GM18505 (cell line): ENCODE measurements around the gene FLRT1.

Experiments used
- ATAC-seq: cut with Tn5 transposase; IDR thresholded peaks from one replicate; pipeline ENCODE4 v1.9.1; 2021; ENCODE audit not compliant: unreplicated experiment
- POLR2A ChIP-seq: IDR thresholded peaks from 4 replicates; pipeline ENCODE4 v1.6.1; 2011; ENCODE audit warnings: borderline replicate concordance; ENCODE audit not compliant: insufficient read depth, insufficient read length; ENCODE audit errors: extremely low read depth

FLRT1 gene

DNA sequence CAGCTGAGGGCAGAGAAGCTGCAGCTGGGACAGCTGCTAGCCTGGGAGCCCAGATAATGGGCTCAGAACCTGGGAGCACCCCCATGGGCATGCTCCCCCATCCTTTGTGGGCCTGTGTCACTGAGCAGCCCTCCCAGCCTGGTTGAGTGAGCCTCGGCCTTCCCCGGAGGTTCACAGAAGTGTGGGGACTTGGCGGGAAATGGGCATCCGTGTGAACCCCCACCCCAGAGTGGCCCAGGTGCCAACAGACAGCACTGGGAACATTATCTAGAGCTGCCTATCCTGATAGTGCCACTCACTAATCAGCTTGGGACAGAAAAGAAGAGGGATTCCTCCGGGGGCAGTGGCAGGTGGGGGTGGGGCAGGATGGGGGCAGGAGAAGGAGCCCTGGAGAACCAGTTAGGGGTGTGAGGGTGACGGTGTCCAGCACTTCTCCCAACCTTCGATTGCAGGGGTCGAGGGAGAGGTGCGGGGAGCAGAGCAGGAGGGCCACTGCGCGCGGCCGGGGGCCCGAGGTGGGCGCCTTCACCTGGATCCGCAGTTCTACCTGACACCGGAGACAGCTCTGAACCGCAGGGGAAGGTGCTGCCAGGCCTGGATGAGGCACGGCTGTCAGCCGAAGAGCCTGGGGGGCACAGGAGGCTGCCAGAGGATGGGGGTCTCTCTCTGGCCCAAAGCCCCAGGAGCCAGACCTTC lies 33.1 kb downstream of the FLRT1 start:
- ATAC-seq: no peak

DNA sequence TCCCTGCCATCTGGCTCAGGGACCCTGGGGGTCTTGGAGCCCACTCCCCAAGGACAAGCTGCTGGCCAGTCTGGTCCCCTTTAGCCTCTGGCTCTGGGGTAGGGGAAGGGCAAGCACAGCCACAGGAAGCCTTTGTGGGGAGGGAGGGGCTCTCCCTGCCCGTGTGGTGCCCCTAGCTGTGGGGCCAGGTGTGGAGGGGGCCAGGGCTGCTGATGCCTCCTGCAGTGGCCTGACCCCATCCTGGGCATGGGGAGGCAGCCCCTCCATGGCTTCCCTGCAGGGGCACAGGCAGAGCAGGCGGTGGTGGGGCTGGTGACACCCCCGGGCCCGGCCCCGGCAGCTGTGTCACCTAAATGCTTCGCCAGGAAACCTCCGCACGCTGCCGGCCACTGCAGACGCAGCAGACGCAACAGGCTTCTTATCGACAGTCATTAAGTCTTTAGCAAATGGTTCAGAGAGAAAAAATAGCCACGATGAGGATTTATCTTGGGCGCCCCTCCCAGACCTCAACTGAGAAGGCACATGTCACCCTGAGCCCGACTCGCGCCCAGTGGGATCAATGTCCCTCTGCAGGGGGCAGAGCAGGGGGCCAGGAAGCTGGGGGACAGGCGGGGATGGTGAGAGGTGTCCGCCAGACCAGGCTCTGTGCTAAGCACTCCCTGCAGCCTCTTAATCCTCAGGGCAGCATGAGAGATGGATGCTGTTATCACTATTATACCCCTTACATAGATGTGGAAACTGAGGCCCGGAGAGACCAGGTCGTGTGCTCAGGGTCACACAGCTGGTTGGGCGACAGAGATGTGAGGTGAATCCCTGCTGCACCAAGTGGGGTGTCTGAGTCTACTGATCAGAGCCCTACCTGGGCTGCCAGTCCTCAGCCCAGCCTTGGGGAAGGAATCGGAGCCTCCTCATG lies 33.9 kb downstream of the FLRT1 start:
- TF ChIP-seq POLR2A: no peak
- ATAC-seq: no peak

More for the DNA sequence above, 33.1 kb downstream of the FLRT1 start:
- no peak for TF ChIP-seq POLR2A

DNA sequence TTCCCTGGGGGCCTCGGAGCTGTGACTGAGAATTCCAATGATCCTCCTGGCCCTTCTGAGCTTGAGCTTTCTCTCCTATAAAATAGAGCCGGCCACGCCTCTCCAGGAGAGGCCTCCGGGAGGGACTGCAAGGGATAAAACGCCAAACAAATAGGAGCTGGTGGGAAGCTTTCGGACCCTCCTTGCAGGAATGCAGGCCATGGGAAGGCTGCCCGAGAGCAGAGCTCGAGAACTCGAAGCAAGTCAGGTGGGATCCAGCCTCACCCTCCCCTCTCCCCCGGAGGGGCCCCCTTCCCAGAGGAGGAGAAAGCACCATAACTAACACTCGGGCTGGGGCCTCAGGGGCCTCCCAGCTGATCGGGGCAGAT lies 34.6 kb downstream of the FLRT1 start:
- no peak for TF ChIP-seq POLR2A
- no peak for ATAC-seq

DNA sequence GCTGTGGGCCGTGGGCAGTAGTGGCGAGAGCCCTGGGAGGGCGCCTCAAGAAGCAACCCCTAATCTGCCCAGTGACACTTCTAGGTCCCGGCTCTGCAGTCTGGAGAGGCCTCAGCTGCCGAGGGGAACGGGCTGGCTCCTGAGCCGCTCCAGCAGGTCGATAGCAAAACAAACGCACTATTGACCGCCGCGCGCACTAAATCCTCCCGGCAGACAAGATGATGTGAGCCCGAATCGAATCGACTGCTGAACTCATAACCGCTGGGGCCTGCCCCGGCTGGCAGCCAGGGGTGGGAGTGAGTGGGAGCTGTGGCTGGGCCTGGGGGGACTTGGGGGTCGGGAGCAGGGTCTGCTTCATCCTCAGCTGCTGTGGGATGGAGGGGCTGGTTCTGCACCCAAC lies 36.1 kb downstream of the FLRT1 start:
- no peak for ATAC-seq
- no peak for TF ChIP-seq POLR2A

DNA sequence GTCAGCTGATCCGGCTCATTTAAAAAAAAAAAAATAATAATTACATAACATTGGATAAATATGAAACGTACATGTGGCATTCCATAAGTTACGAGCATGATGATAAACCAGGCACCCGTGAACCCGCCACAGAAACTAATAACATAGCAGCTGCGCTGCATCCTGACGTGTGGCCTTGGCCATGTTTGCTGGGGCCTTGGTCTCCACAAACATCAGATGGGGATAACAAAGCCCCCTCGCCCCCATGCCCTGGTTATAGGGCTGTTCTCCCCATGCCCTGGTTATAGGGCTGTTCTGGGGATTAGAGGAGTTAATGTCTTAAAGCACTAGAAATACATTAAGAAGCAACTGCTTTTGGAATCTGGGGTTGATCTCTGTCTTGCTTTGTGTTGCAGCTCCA lies 36.7 kb downstream of the FLRT1 start:
- no peak for TF ChIP-seq POLR2A

DNA sequence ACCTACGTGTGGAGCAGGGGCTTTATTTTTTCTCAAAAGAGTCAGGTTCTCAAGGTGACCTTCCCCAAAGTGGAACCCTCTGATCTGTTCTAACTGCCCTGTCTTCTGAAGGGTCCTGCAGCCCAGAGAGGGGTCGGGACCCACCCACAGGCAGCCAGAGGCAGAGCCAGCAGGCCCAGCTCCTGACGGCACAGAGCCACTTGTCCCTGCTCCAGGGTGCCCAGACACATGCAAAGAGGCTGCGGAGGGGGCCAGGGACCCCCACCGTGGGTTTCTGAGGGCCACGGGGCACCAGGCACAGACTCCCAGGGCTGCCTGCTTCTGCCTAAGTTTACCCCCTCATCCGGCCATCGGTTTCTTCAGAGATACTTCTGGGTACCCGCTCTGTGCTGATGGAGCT lies 37.1 kb downstream of the FLRT1 start:
- TF ChIP-seq POLR2A: no peak
- ATAC-seq: no peak

More for the DNA sequence above, 36.7 kb downstream of the FLRT1 start:
- ATAC-seq: no peak

DNA sequence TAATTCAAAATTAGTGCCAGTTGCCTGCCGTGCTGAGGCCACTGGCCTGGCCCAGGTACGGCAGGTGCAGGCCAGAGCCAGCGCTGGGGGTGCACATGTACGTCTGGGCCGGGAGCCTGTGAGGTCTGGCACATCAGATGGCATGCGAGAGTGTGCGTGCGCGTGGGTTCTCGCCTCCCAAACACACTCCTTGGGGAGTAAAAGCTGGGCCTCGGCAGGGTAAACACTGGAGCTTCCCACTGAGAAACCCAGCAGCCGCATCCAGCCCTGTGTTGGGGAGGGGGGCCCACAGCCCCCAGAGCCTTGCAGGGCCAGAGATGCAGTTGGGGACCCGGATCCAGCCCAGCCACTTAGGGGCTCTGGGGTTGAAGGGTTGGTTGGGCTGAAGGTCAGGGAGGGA lies 37.8 kb downstream of the FLRT1 start:
- no peak for ATAC-seq
- TF ChIP-seq POLR2A: no peak

DNA sequence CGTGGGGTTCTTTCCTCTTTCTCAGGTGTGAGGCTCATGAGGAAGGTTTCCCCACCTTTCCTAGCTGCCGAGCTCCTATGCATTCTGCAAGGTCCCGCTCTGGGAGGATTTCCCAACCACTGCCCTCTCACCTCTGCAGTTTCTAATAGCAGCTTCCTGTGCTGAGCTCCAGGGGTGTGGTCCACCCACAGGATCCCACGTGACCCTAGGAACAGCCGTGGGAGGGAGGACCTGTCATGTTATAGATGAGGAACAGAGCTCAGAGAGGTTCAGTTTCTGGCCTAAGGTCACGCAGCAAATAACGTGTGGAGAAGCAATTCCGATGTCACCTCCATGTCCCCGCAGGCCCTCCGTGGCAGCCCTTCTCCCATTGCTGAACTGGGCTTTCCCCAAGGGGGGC lies 38.5 kb downstream of the FLRT1 start:
- no peak for TF ChIP-seq POLR2A
- ATAC-seq: no peak

DNA sequence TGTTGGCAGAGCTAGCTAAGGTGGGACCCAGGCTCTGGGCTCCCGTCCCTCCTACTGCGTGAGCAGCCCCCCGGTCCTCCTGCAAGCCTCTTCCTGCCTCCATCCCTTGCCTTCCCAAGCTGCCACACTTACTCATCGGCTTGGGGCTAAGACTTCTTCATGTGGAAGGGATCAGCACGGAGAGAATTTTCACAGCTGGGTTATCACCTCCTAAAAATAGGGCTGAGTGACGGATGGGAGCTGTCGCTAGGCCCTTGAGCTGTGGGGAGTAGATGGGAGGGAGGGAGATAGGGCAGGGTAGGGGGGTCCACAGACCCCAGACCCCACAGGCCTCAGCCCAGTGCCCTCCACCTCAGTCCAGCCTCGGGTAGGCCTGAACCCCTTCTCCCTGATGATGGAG lies 41.0 kb downstream of the FLRT1 start:
- no peak for ATAC-seq
- TF ChIP-seq POLR2A: no peak

DNA sequence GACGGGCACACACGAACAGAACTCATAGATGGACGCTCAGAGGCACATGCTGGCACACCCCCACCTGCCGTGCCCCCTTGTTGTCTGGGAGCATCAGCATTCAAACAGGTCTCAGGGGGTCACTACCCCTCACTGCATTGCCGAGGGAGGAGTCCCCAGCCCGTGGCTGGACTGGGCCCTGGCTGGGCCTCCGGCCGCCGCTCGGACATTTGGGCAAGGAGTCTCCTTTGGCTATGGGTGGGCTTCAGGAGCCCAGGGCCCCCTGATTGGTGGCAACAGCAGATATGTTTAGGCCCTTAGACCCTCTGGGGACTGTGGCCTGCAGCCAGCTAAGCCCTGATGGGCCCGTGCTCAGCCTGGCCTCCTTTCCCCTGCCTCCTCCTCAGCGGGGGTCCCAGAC lies 41.9 kb downstream of the FLRT1 start:
- no peak for TF ChIP-seq POLR2A
- no peak for ATAC-seq

DNA sequence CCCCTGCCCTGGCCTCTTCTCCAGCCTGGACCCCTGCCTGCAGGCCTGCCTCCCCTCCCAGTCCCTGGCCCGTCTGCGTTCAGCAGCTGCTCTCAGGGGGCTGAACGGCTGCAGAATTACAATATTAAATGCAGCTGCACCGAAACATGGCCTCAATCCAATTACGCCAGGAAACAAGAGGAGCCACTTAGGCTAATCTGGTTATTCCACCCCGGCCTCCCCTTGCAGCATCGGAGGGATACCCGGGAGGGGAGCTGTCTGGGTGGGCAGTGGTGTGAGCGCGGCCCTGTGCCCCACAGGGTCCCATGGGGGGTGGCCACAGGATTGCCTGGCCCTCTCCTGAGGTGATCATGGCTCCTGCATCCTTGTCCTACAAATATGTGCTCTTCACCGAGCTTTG lies 42.6 kb downstream of the FLRT1 start:
- no peak for ATAC-seq
- no peak for TF ChIP-seq POLR2A

DNA sequence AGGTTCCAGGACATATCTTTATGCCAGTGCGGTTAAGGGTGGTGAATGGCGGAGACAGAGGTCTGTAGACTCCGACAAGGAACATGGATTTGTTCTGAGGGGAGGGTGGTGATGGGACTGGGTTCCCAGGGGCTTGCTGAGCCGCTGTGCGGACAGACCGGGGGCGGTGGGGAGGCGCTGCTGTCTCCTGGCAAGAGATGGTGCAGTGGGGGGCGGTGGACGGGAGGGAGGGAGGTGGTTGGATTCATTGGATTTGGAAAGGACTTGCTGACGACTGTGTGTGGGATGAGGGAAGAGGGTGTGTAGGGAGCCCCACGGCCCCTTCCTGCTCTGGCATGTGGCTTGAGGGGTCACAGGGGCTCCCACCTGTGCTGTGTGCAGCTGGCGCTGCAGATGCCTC lies 43.2 kb downstream of the FLRT1 start:
- ATAC-seq: no peak
- TF ChIP-seq POLR2A: no peak

DNA sequence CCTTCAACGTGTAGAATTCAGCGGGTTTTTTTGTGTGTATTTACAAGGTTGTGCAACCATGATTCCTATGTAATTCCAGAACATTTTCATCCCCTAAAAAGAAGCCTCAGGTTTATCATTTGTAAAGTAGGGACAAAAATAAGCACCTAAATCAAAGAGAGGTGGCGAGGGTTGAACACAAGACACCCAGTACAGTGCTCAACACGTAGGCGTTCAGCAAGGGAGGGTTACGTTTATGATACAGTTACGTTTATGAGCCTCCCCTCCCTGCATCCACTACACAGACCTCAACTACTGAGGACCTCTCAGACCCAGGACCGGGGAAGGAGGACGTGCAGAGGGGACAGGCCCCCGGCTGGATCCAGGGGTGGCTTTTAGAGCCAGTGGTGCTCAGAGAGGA lies 44.7 kb downstream of the FLRT1 start:
- no peak for ATAC-seq
- TF ChIP-seq POLR2A: no peak
